Activated T-helper 17 cell treated with anti-CD3 and anti-CD28 coated beads, Interleukin-2, amount 50 U/mL, for 72 hours (primary cell): ENCODE results near the gene SRF. TPM values are rescaled to one million over a fixed set of nuclear protein-coding genes. Genes with fewer than 3 reads are reported as not detected.

Experiments
- ATAC-seq: fragments of 150-1000 bp; cut with Tn5 transposase; replicated peaks from 2 replicates; pipeline ENCODE4 v1.10.0; 2021; ENCODE audit warnings: mild to moderate bottlenecking, moderate library complexity
- H3K27ac Mint-ChIP-seq: one replicate; pipeline ENCODE4 v1.8.0; 2022; ENCODE audit warnings: mixed read lengths
- H3K27me3 Mint-ChIP-seq: one replicate; pipeline ENCODE4 v1.8.0; 2022; ENCODE audit warnings: mixed read lengths
- H3K36me3 Mint-ChIP-seq: one replicate; pipeline ENCODE4 v1.8.0; 2022; ENCODE audit warnings: low read depth, mild to moderate bottlenecking, mixed read lengths
- H3K4me1 Mint-ChIP-seq: one replicate; pipeline ENCODE4 v1.8.0; 2022; ENCODE audit warnings: mixed read lengths
- H3K4me3 Mint-ChIP-seq: one replicate; pipeline ENCODE4 v1.8.0; 2022; ENCODE audit warnings: mild to moderate bottlenecking, mixed read lengths
- H3K9me3 Mint-ChIP-seq: one replicate; pipeline ENCODE4 v1.8.0; 2022; ENCODE audit warnings: mixed read lengths
- total RNA-seq, 2 donors: library from RNA; stranded (reverse); gene quantifications; one replicate each; pipeline ENCODE4 v1.2.3, GENCODE V29; 2022

The SRF gene
- total RNA-seq, 2 donors from 2014 or later = 36.2 to 63.4 TPM

DNA sequence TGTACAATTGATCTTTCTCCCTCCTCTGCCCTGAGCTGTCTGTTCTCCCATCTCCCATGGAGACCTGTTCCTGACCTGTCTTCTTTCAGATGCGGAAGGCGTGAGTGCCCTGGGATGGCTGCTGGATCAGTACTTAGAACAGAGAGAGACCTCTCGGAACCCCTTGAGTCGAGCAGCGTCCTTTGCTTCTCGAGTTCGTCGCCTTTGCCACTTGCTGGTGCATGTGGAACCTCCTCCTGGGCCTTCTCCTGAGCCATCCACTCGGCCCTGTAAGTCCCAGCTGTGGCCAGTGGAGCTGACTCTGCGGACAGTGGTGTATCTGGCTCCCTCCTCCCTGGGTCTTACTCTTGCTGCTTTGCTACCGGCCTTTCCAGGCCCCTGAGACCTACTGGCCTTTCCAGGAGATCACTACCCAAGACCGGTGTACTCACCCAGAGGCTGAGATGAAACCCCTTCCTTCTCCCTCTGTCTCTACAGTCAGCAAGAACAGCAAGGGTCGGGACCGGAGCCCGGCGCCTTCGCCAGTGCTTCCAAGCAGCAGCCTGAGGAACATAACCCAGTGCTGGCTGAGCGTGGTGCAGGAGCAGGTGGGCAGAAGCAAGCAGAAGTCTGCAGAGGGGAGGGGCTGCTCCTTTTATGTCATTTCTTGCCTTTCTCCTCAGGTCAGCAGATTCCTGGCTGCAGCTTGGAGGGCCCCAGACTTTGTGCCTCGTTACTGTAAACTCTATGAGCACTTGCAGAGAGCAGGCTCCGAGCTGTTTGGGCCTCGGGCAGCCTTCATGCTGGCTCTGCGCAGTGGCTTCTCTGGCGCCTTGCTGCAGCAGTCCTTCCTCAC is 33.4 kb downstream of the SRF start:
- no peak for ATAC-seq
- Mint-ChIP-seq H3K27ac (peak overlapping the region; percentile 10), H3K36me3 (peaks cover 42% of the 10 kb centered on the region), H3K4me3 (no peak overlapping the region), H3K4me1 (no peaks in the 10 kb centered on the region), H3K27me3 (no peaks in the 10 kb centered on the region), H3K9me3 (no peaks in the 10 kb centered on the region)

- H3K4me3 Mint-ChIP-seq = no peak overlapping the region
- peak overlapping the region; percentile 24 for H3K27ac Mint-ChIP-seq
- ATAC-seq = no peak
- peaks cover 30% of the 10 kb centered on the region for H3K36me3 Mint-ChIP-seq
- H3K9me3 Mint-ChIP-seq = no peaks in the 10 kb centered on the region
- H3K4me1 Mint-ChIP-seq = no peaks in the 10 kb centered on the region
- no peaks in the 10 kb centered on the region for H3K27me3 Mint-ChIP-seq
These were observed 34.8 kb downstream of the SRF start for GRCh38 chr6:43205849-43206248.

- H3K36me3 Mint-ChIP-seq = peaks cover 25% of the 10 kb centered on the region
- H3K9me3 Mint-ChIP-seq = no peaks in the 10 kb centered on the region
- H3K4me3 Mint-ChIP-seq = no peak overlapping the region
- H3K27ac Mint-ChIP-seq = no peak overlapping the region
- H3K4me1 Mint-ChIP-seq = no peaks in the 10 kb centered on the region
- H3K27me3 Mint-ChIP-seq = no peaks in the 10 kb centered on the region
- ATAC-seq = no peak
These were observed 36.2 kb downstream of the SRF start for GRCh38 chr6:43207286-43207685.

DNA sequence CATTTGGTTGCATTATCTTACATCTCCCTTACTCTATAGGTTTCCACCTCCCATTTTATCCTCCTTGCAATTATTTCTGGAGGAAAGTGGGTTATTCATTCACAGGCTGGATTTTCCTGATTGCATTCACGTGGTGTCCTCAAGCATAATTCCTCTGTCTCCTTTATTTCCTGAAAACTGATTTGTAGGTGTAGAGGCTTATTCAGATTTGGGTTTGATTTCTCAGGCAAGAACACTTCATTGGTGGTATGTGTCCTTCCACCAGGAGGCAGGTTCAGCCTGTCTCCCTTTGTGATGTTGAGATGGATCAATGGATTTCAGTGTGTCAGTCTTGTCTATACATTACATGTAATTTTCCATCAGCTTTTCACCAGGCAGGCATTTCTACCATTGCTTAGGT is 40.9 kb downstream of the SRF start:
- no peak overlapping the region for H3K4me3 Mint-ChIP-seq
- no peaks in the 10 kb centered on the region for H3K27me3 Mint-ChIP-seq
- H3K4me1 Mint-ChIP-seq = no peaks in the 10 kb centered on the region
- ATAC-seq = no peak
- no peaks in the 10 kb centered on the region for H3K9me3 Mint-ChIP-seq
- no peak overlapping the region for H3K27ac Mint-ChIP-seq
- peaks cover 12% of the 10 kb centered on the region for H3K36me3 Mint-ChIP-seq

DNA sequence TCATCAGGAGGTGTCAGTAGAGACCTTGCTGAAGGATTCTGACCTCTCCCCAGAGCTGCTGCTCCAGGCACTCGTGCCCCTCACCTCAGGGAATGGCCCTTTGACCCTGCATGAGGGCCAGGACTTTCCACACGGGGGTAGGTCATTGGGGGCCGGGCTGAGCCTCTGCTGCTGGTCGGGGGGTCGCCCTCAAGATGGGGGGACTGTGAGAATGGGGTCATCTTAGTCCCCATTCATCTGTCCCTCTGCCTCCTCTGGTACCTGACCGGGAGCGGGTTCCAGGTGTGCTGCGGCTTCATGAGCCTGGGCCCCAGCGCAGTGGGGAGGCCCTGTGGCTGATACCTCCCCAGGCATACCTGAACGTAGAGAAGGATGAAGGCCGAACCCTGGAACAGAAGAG is 42.4 kb downstream of the SRF start:
- H3K4me1 Mint-ChIP-seq = no peaks in the 10 kb centered on the region
- no peak overlapping the region for H3K27ac Mint-ChIP-seq
- H3K36me3 Mint-ChIP-seq = peaks cover 22% of the 10 kb centered on the region
- H3K9me3 Mint-ChIP-seq = no peaks in the 10 kb centered on the region
- no peaks in the 10 kb centered on the region for H3K27me3 Mint-ChIP-seq
- no peak for ATAC-seq
- H3K4me3 Mint-ChIP-seq = no peak overlapping the region

DNA sequence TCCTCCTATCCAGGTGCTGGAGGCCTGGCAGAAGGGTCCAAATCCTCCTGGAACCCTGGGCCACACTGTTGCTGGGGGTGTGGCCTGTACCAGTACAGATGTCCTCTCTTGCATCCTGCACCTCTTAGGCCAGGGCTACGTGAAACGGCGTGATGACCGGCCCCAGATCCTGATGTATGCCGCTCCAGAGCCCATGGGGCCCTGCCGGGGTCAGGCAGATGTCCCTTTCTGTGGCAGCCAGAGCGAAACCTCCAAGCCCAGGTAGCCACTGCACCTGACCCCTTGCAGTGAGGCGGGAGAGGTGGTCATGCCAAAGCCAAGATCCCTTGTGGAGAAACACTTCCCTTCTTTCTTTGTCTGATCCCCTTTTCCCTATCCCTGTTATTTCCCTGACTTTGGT is 44.0 kb downstream of the SRF start:
- H3K4me1 Mint-ChIP-seq = no peaks in the 10 kb centered on the region
- peaks cover 37% of the 10 kb centered on the region for H3K36me3 Mint-ChIP-seq

GRCh38 chr6:43216200-43216599 is 45.1 kb downstream of the SRF start:
- Mint-ChIP-seq H3K36me3 (peaks cover 42% of the 10 kb centered on the region), H3K27me3 (no peaks in the 10 kb centered on the region), H3K4me3 (no peak overlapping the region), H3K4me1 (no peaks in the 10 kb centered on the region), H3K9me3 (no peaks in the 10 kb centered on the region), H3K27ac (no peak overlapping the region)
- no peak for ATAC-seq

More for the DNA sequence above, 44.0 kb downstream of the SRF start:
- H3K4me3 Mint-ChIP-seq = no peak overlapping the region
- no peaks in the 10 kb centered on the region for H3K9me3 Mint-ChIP-seq
- no peak overlapping the region for H3K27ac Mint-ChIP-seq
- H3K27me3 Mint-ChIP-seq = no peaks in the 10 kb centered on the region
- ATAC-seq = no peak

- Mint-ChIP-seq H3K27me3 (no peaks in the 10 kb centered on the region), H3K27ac (no peak overlapping the region), H3K9me3 (no peaks in the 10 kb centered on the region), H3K4me3 (no peak overlapping the region), H3K36me3 (peaks cover 51% of the 10 kb centered on the region), H3K4me1 (no peaks in the 10 kb centered on the region)
- no peak for ATAC-seq
These were observed 46.3 kb downstream of the SRF start for GRCh38 chr6:43217351-43217750.

DNA sequence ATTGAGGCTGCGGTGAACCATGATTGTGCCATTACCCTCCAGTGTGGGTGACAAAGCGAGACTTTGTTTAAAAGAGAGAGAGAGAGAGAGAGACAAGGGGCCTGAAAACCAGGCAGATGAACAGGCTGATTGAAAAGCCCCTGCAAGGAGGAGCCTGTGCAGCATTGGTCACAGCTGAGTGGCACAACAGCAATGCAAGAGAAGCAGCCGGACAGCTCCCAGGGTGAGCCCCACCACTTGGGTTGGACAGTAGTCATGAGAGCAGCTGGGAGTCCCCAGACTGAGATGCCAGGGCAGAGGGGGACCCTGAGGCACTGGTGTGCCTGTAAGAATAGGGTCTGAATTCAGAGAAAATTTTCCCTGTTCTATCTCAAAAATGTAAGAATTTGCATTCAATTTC is 48.0 kb downstream of the SRF start:
- H3K36me3 Mint-ChIP-seq = peaks cover 64% of the 10 kb centered on the region
- no peaks in the 10 kb centered on the region for H3K9me3 Mint-ChIP-seq
- ATAC-seq = no peak
- peak overlapping the region; percentile 3 for H3K27ac Mint-ChIP-seq
- peaks cover 7% of the 10 kb centered on the region for H3K4me1 Mint-ChIP-seq
- H3K4me3 Mint-ChIP-seq = no peak overlapping the region
- H3K27me3 Mint-ChIP-seq = no peaks in the 10 kb centered on the region

GRCh38 chr6:43219814-43220213 is 48.7 kb downstream of the SRF start:
- H3K9me3 Mint-ChIP-seq = no peaks in the 10 kb centered on the region
- peaks cover 71% of the 10 kb centered on the region for H3K36me3 Mint-ChIP-seq
- peak overlapping the region; percentile 3 for H3K27ac Mint-ChIP-seq
- no peak overlapping the region for H3K4me3 Mint-ChIP-seq
- peaks cover 12% of the 10 kb centered on the region for H3K4me1 Mint-ChIP-seq
- no peak for ATAC-seq
- H3K27me3 Mint-ChIP-seq = no peaks in the 10 kb centered on the region

- H3K9me3 Mint-ChIP-seq = no peaks in the 10 kb centered on the region
- no peaks in the 10 kb centered on the region for H3K27me3 Mint-ChIP-seq
- H3K27ac Mint-ChIP-seq = peak overlapping the region; percentile 79
- peaks cover 76% of the 10 kb centered on the region for H3K36me3 Mint-ChIP-seq
- peaks cover 16% of the 10 kb centered on the region for H3K4me1 Mint-ChIP-seq
- no peak for ATAC-seq
- no peak overlapping the region for H3K4me3 Mint-ChIP-seq
These were observed 49.4 kb downstream of the SRF start for GRCh38 chr6:43220439-43220951.

DNA sequence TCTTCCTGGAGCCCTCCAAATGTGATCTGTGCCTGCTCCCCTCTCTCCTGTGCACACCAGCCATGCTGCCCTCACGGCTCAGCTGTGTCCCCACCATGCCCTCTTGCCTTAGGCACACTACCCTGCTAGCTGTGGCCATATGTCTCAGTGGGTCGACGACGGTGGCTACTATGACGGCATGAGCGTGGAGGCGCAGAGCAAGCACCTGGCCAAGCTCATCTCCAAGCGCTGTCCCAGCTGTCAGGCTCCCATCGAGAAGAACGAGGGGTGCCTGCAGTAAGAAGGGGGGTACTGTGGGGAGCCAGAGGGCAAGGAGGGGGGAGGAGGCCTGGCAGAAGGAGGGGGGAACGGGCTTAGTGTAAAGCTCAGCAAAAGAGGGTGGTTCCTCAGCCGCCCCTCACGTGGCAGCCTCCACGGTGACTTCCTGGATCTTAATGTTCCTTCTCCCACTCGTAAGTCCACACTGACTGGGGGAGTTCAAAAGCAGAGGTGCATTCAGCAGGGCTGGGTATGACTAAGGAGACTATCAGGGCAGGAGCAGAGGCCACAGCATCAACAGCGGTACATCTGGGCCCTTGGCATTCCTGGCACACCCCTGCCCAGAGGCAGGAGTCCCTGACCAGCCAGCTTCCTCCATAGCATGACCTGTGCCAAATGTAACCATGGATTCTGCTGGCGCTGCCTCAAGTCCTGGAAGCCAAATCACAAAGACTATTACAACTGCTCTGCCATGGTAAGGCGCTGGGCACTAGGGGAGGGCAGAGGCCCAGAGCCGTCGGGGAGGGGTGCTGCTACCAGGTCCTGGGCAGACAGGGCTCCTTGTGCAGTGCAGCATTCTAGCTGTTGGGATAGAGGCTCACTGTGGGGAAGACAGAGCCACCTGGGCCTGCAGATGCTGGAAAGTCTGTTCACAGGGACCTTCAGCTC is 50.2 kb downstream of the SRF start:
- peaks cover 18% of the 10 kb centered on the region for H3K4me1 Mint-ChIP-seq
- peaks cover 72% of the 10 kb centered on the region for H3K36me3 Mint-ChIP-seq
- peak overlapping the region; percentile 79 for H3K27ac Mint-ChIP-seq
- peak overlapping the region; percentile 89 for H3K4me3 Mint-ChIP-seq
- H3K9me3 Mint-ChIP-seq = no peaks in the 10 kb centered on the region
- no peak for ATAC-seq
- no peaks in the 10 kb centered on the region for H3K27me3 Mint-ChIP-seq

DNA sequence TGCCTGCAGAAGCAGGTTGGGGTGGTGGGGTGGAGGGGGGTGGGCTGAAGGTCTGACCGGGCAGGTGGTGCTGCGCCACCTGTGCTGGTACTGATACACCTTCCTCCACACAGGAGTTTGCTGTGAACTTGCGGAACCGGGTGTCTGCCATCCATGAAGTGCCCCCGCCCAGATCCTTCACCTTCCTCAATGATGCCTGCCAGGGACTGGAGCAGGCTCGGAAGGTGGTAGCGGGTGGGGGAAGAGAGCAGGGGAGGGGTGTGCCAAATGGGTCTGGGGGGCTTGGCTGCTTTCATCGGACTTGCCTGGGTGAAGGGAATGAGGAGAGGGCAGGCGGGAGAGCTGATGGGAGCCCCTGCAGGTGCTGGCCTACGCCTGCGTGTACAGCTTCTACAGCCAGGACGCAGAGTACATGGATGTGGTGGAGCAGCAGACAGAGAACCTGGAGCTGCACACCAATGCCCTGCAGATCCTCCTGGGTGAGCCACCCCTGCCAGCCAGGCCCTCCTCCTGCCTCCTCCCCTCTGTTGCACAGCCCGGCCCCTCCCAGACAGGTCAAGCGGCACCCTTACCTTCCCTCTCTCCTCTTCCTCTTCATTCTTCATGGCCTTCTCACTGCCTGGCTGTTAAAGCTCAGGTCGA is 51.5 kb downstream of the SRF start:
- H3K4me1 Mint-ChIP-seq = peaks cover 18% of the 10 kb centered on the region
- ATAC-seq = no peak
- peaks cover 62% of the 10 kb centered on the region for H3K36me3 Mint-ChIP-seq
- H3K4me3 Mint-ChIP-seq = peak overlapping the region; percentile 89
- peak overlapping the region; percentile 79 for H3K27ac Mint-ChIP-seq
- H3K27me3 Mint-ChIP-seq = no peaks in the 10 kb centered on the region
- H3K9me3 Mint-ChIP-seq = no peaks in the 10 kb centered on the region

GRCh38 chr6:43223175-43223574 is 52.1 kb downstream of the SRF start:
- no peak for ATAC-seq
- Mint-ChIP-seq H3K27me3 (no peaks in the 10 kb centered on the region), H3K36me3 (peaks cover 58% of the 10 kb centered on the region), H3K4me3 (peak overlapping the region; percentile 89), H3K4me1 (peaks cover 18% of the 10 kb centered on the region), H3K27ac (peak overlapping the region; percentile 71), H3K9me3 (no peaks in the 10 kb centered on the region)
